ENCODE measurements around the gene RPS4Y1. TPM values are rescaled to one million over a fixed set of nuclear protein-coding genes. Genes with fewer than 3 reads are reported as not detected.

The RPS4Y1 gene
- total RNA-seq = under 1 TPM in 1 of 2 donors, not detected in 1; 0.58 TPM
- 100 to 1,000 TPM in 1 of 2 donors, under 1 TPM in 1; 0.08 to 342 TPM for polyA plus RNA-seq
- long read RNA-seq, donor 1 = 0 reads
- long read RNA-seq, donor 2 = 0 reads
- long read RNA-seq, donor 3, transcript RPS4Y1-201 (7 exons, 1,305 nt) = major isoform, 200 of 327 reads
- long read RNA-seq, donor 3, transcript RPS4Y1-203 (3 exons, 998 nt) = minor isoform, 22 of 327 reads
- long read RNA-seq, donor 3, partial matches to known transcripts = 105 of 327 reads
- long read RNA-seq, donor 3, other reads (novel, unspliced or antisense) = 0 of 327 reads
- long read RNA-seq, donor 4, transcript RPS4Y1-201 (7 exons, 1,305 nt) = major isoform, 119 of 234 reads
- long read RNA-seq, donor 4, transcript RPS4Y1-203 (3 exons, 998 nt) = minor isoform, 23 of 234 reads
- long read RNA-seq, donor 4, partial matches to known transcripts = 91 of 234 reads
- long read RNA-seq, donor 4, other reads (novel, unspliced or antisense) = 0 of 234 reads
- long read RNA-seq, donor 5 = 0 reads

DNA sequence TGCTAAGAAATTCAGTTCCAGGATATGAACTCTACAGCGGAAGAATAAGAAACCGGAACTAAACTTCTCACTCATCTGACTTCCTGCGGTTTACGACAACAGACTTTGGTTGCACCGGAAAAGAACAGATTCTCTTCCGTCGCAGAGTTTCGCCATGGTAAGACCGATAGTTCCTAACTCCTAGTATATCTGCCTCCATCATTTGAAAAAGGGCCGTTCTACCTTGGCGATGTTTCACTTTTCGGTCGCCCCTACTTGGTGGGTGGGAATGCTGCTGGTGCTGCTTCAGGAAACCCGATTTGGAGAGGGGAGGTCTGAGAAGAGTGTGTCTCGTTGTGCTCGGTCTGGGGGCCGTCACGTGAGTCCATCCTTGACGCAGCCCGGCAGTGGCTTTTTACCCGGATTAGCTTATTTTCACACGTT, at the start of gene RPS4Y1:
Gene RPS4Y1 (plus strand): TSS at position 132 of the 423 bp plus-strand sequence. CDS start 23 bp downstream, at position 155.
- peak within 1 kb of the TSS in 1 of 2 donors; percentile 22 for H3K27ac ChIP-seq (ENCODE audit: low read depth in 1 of 2, low read length in 1 of 2)
- no peaks in the 10 kb centered on the region for H3K9me3 ChIP-seq (ENCODE audit: control insufficient read depth in 4 of 4, insufficient read depth in 3 of 4, low read length in 3 of 4)
- TF ChIP-seq, protein P1, sequence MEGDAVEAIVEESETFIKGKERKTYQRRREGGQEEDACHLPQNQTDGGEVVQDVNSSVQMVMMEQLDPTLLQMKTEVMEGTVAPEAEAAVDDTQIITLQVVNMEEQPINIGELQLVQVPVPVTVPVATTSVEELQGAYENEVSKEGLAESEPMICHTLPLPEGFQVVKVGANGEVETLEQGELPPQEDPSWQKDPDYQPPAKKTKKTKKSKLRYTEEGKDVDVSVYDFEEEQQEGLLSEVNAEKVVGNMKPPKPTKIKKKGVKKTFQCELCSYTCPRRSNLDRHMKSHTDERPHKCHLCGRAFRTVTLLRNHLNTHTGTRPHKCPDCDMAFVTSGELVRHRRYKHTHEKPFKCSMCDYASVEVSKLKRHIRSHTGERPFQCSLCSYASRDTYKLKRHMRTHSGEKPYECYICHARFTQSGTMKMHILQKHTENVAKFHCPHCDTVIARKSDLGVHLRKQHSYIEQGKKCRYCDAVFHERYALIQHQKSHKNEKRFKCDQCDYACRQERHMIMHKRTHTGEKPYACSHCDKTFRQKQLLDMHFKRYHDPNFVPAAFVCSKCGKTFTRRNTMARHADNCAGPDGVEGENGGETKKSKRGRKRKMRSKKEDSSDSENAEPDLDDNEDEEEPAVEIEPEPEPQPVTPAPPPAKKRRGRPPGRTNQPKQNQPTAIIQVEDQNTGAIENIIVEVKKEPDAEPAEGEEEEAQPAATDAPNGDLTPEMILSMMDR (IDR thresholded peaks at IDR 0.05; ENCODE audit: control extremely low read depth, extremely low read depth) = no peak
- peaks cover 0 to 6% (median 0%) of the 10 kb centered on the region in 5 donors for H3K4me1 ChIP-seq (ENCODE audit: control insufficient read depth in 5 of 5, insufficient read depth in 5 of 5, low read length in 5 of 5)
- 0% methylated on average over 21 of the region's 22 CpGs; no CpG with 5 or more reads in 1 of the 2 donors for WGBS, 2 donors
- no peak within 1 kb of the TSS for H3K4me3 ChIP-seq
- H3K36me3 ChIP-seq (ENCODE audit: control insufficient read depth in 4 of 4, insufficient read depth in 4 of 4, low read length in 4 of 4) = peaks cover 0 to 27% (median 0%) of the 10 kb centered on the region in 4 donors
- no peak within 1 kb of the TSS for H3K9ac ChIP-seq (ENCODE audit: insufficient read depth in 1 of 2, low read length in 2 of 2)
- H3K27me3 ChIP-seq (ENCODE audit: control insufficient read depth in 3 of 3, insufficient read depth in 3 of 3, low read length in 2 of 3) = no peaks in the 10 kb centered on the region
- DNase-seq (peak in 1 of 3 donors; percentile 79), ATAC-seq (ENCODE audit: insufficient read depth, low FRiP score) (no peak)

DNA sequence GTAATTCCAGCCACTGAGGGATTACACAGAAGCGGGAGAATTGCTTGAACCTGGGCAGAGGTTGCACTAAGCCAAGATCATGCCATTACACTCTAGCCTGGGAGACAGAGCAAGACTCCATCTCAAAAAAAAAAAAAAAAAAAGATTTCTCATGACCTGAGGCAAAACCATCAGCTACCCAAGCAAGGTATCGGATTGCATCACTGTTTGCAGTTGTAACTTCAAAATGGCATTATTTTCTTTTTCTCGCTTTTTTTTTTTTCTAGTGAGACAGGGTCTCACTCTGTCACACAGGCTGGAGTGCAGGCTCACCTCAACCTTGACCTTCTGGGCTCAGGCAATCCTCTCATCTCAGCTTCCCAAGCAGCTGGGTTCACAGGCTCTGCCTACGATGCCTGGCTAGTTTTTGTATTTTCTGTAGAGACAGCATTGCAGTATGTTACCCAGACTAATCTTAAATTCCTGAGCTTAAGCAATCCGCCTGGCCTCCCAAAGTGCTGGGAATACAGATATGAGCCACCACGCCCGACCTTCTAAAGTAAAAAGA, 44.4 kb upstream of the RPS4Y1 start:
- Histone ChIP-seq H3K4me1 (ENCODE audit: control insufficient read depth in 5 of 5, insufficient read depth in 5 of 5, low read length in 5 of 5) (no peaks in the 10 kb centered on the region), H3K27ac (ENCODE audit: low read depth in 1 of 2, low read length in 1 of 2) (no peak overlapping the region), H3K4me3 (no peak overlapping the region), H3K9ac (ENCODE audit: insufficient read depth in 1 of 2, low read length in 2 of 2) (no peak overlapping the region), H3K36me3 (ENCODE audit: control insufficient read depth in 4 of 4, insufficient read depth in 4 of 4, low read length in 4 of 4) (no peaks in the 10 kb centered on the region), H3K27me3 (ENCODE audit: control insufficient read depth in 3 of 3, insufficient read depth in 3 of 3, low read length in 2 of 3) (no peaks in the 10 kb centered on the region), H3K9me3 (ENCODE audit: control insufficient read depth in 4 of 4, insufficient read depth in 3 of 4, low read length in 3 of 4) (no peaks in the 10 kb centered on the region)
- 92% methylated on average over 7 of the region's 7 CpGs; no CpG with 5 or more reads in 1 of the 2 donors for WGBS, 2 donors
- TF ChIP-seq, protein P1 (IDR thresholded peaks at IDR 0.05; ENCODE audit: control extremely low read depth, extremely low read depth) = no peak
- ATAC-seq (ENCODE audit: insufficient read depth, low FRiP score) = no peak
- DNase-seq = no peak

DNA sequence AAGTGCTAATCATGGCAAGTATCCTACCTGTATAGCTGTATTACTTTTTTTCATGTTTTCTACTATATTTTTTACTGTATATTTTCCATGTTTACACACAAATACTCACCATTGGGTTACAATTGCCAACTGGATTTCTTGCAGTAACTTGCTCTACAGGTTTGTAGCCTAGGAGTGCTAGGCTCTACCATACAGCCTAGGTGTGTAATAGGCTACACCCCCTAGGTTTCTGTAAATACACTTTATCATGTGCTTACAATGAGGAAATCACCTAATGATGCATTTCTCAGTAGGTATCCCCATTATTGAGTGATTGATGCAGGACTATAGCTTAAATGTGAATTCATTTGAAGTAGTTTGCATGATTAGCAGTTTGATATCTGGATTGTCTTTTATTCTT, 43.4 kb upstream of the RPS4Y1 start:
- ATAC-seq (ENCODE audit: insufficient read depth, low FRiP score) (no peak), DNase-seq (no peak)
- H3K27ac ChIP-seq (ENCODE audit: low read depth in 1 of 2, low read length in 1 of 2) = no peak overlapping the region
- H3K9me3 ChIP-seq (ENCODE audit: control insufficient read depth in 4 of 4, insufficient read depth in 3 of 4, low read length in 3 of 4) = no peaks in the 10 kb centered on the region
- no peaks in the 10 kb centered on the region for H3K4me1 ChIP-seq (ENCODE audit: control insufficient read depth in 5 of 5, insufficient read depth in 5 of 5, low read length in 5 of 5)
- H3K27me3 ChIP-seq (ENCODE audit: control insufficient read depth in 3 of 3, insufficient read depth in 3 of 3, low read length in 2 of 3) = no peaks in the 10 kb centered on the region
- TF ChIP-seq, protein P1 (IDR thresholded peaks at IDR 0.05; ENCODE audit: control extremely low read depth, extremely low read depth) = no peak
- no peaks in the 10 kb centered on the region for H3K36me3 ChIP-seq (ENCODE audit: control insufficient read depth in 4 of 4, insufficient read depth in 4 of 4, low read length in 4 of 4)
- no peak overlapping the region for H3K4me3 ChIP-seq
- H3K9ac ChIP-seq (ENCODE audit: insufficient read depth in 1 of 2, low read length in 2 of 2) = no peak overlapping the region
